GM04504 (cell line): Measurements from ENCODE around the gene PRKCE.

Experiments
- DNase-seq: peaks from one replicate; pipeline ENCODE4 v3.0.0-alpha.2; 2012; ENCODE audit warnings: low read depth

PRKCE gene

GRCh38 chr2:45780541-45781463 lies 129.3 kb downstream of the PRKCE start:
- no peak for DNase-seq

- no peak for DNase-seq
These were observed 130.0 kb downstream of the PRKCE start for GRCh38 chr2:45781464-45781811.

DNA sequence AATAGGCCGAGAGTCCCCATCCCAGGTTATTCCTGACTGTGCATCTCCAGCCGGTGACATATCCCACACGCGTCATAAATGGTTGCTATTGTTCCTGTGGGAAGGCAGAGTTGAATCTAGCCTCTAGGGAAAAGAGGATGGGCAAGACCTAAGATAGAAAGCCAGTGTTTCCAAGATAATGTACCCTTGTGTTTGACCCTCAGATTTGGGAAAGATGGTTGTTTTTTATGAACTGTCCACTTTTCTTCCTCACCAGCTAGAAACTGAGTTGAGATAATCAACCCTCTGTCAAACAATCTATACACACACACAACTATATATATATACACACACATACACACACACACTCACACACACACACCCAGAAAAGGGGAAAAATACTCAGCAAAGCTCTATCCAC lies 131.0 kb downstream of the PRKCE start:
- DNase-seq, result no peak

DNA sequence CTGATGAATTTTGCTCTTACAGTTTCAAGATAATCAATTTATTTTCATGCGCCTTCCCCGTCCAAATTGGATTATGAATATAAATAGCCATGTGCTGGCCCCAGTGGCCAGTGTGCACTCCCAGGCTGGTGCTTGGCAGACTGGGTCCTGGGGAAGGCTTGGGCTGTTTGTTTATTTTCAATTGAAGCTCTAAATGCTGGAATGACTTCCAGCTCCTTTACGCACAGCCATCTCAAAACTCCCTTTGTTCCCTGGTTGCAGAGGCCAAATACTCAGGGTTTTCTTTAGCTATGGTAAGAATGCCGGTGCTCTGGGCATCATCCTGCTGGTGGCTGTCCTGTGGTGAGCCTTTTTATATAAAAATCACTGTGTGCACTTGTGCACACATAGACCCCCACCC lies 131.5 kb downstream of the PRKCE start:
- no peak for DNase-seq

GRCh38 chr2:45786030-45786835 lies 134.8 kb downstream of the PRKCE start:
- no peak for DNase-seq

GRCh38 chr2:45786836-45787357 lies 135.4 kb downstream of the PRKCE start:
- DNase-seq, result no peak

GRCh38 chr2:45788401-45788800 lies 136.9 kb downstream of the PRKCE start:
- DNase-seq, result no peak

DNA sequence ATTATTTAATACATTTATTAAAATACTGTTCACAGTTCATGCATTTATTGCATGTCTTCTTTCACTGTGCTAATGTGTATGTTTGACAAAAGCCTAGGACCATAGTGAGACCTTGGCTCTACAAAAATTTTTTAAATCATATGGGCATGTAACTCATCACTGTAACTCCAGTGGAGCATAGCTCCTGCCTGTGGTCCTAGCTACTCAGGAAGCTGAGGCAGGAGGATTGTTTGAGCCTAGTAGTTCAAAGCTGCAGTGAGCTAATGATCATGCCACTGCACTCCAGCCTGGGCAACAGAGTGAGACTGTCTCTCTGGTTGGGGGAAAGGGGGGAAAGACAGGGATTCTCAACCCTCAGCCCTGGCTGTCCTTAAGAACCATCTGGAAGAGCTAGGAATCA lies 137.8 kb downstream of the PRKCE start:
- no peak for DNase-seq

- DNase-seq, result no peak
These were observed 138.7 kb downstream of the PRKCE start for GRCh38 chr2:45789961-45790723.

DNA sequence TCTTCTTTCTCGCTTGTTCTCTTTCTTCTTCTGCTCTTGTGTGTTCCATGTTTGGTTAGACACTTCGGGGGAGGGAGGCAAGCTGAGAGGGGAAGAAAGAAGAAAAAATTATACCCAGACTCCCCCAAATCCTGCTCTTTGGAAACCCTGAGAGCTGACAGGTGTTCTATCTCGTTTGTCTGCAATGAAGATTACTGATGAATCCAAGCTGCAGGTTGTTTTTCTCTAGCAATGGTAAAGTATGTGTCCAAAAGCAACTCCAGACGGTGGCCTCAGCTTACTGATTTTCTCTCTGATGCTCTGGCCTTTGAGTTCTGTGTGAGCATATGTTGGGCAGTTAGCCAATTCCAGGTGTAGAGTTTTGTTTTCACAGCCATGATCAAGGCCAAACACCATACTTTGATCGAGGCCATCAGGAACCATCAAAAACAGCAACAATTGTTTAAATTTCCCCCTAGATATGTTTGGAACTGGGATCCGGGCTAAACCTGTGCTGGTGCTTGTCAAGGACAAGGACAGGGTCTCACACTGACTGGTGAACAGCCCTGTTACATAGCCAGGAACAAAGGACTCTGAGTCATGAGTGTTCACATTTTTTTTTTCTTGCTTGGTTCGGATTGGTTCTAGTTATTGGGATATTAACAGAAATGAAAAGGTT lies 142.0 kb downstream of the PRKCE start:
- no peak for DNase-seq

DNA sequence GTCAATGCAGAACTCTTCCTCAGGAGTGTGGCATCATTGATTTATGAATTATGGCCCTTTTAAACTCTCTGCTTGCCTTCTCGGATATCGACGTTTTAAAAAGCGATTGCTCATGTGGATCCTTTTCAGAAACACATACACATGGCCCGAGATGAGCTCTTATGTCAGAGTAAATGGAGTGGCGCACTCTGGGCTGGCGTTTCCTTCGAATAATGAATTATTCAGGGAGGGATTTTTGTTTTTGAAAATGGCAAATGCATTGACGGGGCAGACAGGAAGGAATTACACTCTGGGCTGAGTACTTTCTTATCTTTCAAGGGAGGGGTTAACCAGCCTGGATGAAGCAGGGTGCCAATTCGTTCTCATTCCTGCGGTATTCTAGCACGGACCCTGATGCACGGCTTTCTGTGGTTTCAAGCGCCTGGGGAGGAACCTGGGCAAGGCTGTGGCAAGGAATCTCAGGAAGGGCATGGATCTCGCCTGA lies 142.7 kb downstream of the PRKCE start:
- DNase-seq, result no peak

- DNase-seq, result no peak
These were observed 145.0 kb downstream of the PRKCE start for GRCh38 chr2:45796500-45796899.

DNA sequence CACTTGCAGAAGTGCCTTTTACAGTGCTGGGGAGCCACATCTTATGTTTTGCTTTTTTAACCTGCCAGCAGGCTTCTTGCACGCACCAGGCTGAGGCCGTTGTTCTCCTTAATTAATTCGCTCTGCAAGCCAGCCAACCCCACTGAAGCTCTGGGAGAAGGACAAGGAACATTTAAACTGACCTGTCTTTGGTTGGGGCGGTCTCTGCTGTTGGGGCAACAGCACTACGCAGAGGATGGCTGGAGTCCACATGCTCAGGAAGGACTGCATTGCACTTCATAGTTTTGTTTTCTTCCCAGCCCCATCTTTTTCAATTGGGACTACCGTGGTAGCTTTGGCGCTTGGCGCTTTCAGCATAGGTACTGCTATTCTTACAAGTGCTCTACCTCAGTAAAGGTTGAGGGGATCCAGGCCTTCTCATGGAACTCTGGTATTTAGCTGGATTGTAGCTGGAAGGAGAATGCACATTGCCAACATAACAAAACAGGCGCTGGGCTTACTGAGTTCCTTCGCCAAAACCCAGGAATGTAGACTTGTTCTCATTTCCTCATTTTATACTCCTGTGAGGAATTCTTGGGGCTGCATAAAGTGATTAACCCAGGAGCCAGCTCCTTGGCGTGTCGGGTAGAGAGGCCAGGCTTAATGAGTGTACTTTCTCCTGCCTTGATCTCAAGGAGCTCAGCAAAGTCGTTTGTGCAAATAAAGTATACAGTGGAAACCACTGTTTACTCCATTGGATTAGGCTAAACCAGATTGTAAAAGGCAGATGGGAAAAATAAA lies 146.2 kb downstream of the PRKCE start:
- DNase-seq, result no peak

- no peak for DNase-seq
These were observed 148.4 kb downstream of the PRKCE start for GRCh38 chr2:45799679-45800381.

DNA sequence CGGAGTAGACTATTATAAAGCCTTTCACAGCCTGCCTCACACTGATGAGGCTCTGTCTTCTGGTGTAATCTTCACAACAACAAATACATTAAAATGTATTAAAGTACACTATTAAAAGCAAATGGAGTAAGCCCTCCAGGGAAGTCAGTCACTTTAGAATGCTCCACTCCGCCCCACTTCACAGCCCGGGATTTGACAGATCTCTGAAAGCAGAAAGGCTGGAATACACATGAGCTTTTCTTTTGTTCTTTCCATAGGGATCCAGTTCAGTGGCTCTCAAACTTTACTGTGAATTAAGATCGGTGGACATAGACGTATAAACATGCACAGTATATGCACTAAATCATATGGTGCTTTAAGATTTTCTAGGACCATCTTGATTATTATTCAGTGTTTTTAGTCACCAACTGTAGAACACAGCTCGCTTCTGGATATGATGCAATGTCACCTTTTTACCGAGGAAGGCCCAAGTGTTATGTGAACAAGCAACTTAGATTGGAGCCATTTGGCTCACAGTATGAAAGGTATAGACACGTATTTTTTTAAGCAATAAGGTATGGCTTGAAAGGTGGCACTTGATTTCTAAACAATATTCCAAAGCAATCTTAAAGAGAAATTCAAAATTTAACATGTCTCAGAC lies 151.1 kb downstream of the PRKCE start:
- DNase-seq, result no peak

DNA sequence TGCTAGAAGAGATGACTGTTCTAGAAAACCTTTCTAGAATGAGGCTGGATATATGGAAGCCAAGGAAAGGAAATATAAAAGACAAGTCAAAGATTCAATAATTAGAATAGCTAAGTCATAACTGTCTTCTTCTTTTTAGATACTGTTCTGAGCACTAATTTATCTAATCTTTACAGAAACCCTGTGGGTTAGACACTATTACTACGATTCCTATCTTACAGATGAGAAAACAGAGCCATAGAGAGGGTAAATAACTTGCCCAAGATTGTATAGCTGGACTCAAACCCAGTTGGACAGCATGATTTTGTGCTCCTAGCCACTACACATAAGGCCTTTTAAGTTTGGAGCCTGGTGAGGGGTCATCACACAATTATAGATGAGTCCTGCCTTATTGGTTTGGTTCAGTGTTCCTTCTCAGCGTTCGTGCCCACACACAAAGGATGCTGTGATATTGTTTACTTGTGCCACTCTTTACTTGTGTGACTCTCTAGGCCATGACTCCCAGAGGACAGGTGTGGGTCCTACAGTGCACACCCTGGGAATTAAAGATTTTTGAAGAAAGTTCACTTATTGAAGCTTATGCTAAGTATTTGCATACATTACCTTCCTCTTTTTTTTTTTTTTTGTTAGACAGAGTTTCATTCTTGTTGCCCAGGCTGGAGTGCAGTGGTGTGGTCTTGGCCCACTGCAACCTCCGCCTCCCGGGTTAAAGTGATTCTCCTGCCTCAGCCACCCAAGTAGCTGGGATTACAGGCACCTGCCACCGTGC lies 153.7 kb downstream of the PRKCE start:
- DNase-seq, result no peak

DNA sequence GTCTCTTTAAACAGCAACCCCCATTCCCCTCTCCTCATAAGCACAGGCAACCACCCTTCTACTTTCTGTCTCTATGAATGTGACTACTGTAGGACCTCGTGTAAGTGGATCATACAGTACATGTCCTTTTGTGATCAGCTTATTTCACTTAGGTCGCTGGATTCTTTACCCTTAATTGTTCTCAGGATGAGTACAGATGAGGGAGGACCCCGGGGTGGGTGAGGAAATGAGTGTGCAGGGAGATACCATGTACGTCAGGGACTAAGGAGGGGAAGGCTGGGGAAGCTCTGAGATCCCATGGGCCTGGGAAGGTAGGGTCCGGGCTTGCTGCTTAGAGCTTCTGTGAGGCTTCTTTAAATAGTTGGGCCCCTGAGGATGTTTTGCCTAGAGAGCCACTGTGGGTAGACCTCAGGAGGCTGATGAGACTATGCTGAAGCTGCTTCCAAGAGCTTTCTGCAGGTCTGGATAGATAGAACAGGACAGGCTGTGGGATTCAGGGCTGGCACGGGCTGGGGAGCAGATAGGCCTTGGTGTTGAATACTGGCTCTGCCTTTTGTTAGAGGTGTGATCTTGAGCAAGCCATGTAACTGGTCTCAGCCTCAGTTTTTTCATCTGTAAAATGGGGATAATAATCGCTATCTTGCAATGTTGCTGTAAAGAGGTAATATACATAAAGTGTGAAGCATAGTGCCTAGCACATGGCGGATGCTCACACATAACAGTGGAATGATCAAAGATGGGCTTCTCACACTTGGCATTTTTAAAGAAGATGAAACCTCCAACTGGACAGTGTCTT lies 155.3 kb downstream of the PRKCE start:
- no peak for DNase-seq

- no peak for DNase-seq
These were observed 156.9 kb downstream of the PRKCE start for GRCh38 chr2:45808294-45808800.
